GM13977 (cell line): Measurements from ENCODE around the gene KCNJ16.

Experiments
- DNase-seq: peaks from one replicate; pipeline ENCODE4 v3.0.0; 2012; ENCODE audit warnings: low spot score
- in situ Hi-C: fragments of 300-500 bp; cut with MboI; formaldehyde crosslinking; loops from one replicate; pipeline ENCODE4 v1.12.0; 2022; ENCODE audit warnings: low sequenced_read_pairs, low pct_unique_long_range_greater_than_20kb, mixed read lengths, inconsistent platforms; ENCODE audit not compliant: unreplicated experiment
- TF ChIP-seq, protein P1 (sequence below): IDR thresholded peaks from 2 replicates; pipeline ENCODE4 v1.5.1; 2012; ENCODE audit warnings: mild to moderate bottlenecking, control low read depth; ENCODE audit not compliant: insufficient read depth; ENCODE audit errors: extremely low read depth, missing control alignments

The KCNJ16 gene

GRCh38 chr17:70074956-70075355 lies at the start of gene KCNJ16:
TSS of gene KCNJ16 (plus strand) at chr17:70075225. CDS start at chr17:70132088, 56,863 bp downstream.
- TF ChIP-seq, protein P1, sequence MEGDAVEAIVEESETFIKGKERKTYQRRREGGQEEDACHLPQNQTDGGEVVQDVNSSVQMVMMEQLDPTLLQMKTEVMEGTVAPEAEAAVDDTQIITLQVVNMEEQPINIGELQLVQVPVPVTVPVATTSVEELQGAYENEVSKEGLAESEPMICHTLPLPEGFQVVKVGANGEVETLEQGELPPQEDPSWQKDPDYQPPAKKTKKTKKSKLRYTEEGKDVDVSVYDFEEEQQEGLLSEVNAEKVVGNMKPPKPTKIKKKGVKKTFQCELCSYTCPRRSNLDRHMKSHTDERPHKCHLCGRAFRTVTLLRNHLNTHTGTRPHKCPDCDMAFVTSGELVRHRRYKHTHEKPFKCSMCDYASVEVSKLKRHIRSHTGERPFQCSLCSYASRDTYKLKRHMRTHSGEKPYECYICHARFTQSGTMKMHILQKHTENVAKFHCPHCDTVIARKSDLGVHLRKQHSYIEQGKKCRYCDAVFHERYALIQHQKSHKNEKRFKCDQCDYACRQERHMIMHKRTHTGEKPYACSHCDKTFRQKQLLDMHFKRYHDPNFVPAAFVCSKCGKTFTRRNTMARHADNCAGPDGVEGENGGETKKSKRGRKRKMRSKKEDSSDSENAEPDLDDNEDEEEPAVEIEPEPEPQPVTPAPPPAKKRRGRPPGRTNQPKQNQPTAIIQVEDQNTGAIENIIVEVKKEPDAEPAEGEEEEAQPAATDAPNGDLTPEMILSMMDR: no peak
- no peak for DNase-seq
- in situ Hi-C loops: no loop called here

DNA sequence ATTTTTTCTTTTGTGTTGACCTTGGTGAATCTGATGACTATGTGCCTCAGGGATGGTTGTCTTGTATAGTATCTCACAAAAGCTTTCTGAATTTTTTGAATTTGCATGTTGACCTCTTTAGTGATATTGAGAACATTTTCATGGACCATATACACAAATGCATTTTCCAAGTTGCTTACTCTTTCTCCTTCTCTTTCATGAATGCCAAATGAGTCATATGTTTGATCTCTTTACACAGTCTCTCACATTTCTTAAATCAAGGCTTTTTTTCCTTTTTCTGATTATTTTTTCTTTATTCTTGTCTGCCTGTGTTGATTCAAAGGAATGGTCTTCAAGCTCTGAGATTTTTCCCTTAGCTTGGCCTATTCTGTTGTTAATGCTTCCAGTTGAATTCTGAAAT lies 46.6 kb upstream of the KCNJ16 start:
- in situ Hi-C loops: no loop called here
- DNase-seq: no peak
- TF ChIP-seq, protein P1: no peak

- in situ Hi-C loops: no loop called here
- TF ChIP-seq, protein P1: no peak
- no peak for DNase-seq
These were observed 45.9 kb upstream of the KCNJ16 start for GRCh38 chr17:70028978-70029767.

DNA sequence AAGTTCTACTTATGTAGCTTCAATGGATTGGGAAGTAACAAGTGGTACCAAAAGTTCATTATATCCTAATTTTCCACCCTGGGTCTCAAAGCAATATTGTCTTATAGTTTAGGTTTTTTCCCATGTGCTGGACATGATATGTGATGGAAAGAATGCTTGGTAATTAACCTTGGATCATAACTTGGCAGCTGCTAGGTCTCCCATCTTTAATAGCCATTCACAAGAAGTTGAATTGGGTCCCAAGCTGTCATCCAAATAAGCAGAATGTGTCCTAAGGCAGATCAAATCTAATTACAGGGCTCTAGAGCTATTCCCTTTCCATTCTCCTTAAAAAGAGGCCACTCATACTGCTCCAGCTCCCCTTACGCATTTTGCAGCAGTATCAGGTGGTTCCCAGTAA lies 44.7 kb upstream of the KCNJ16 start:
- TF ChIP-seq, protein P1: no peak
- no peak for DNase-seq
- in situ Hi-C loops: no loop called here

- DNase-seq: no peak
- TF ChIP-seq, protein P1: no peak
- in situ Hi-C loops: no loop called here
These were observed 43.7 kb upstream of the KCNJ16 start for GRCh38 chr17:70031341-70031740.

- no peak for DNase-seq
- in situ Hi-C loops: no loop called here
- TF ChIP-seq, protein P1: no peak
These were observed 41.9 kb upstream of the KCNJ16 start for GRCh38 chr17:70033165-70033564.
